Uterus (tissue), 4 donors: ENCODE results near the gene HIVEP3. TPM values are rescaled to one million over a fixed set of nuclear protein-coding genes. Genes with fewer than 3 reads are reported as not detected.

Source experiments
- DNase-seq, 2 donors: peaks; one replicate each; pipeline ENCODE4 v3.0.0-alpha.2; 2019 to 2020
- H3K27ac ChIP-seq, 2 donors: fragments of 200-600 bp; sonication (generic); 1 replicate in 1 of 2; 2 replicates in 1 of 2; pipeline ENCODE4 v1.5.1; 2016 to 2018
- H3K27me3 ChIP-seq, 2 donors: fragments of 200-600 bp; sonication (generic); one replicate each; pipeline ENCODE4 v1.5.1; 2018 to 2019; ENCODE audit warnings: control low read depth in 1 of 2
- H3K36me3 ChIP-seq, 2 donors: fragments of 200-600 bp; sonication (generic); one replicate each; pipeline ENCODE4 v1.5.1; 2019; ENCODE audit warnings: control low read depth in 1 of 2
- H3K4me1 ChIP-seq, 2 donors: fragments of 200-600 bp; sonication (generic); one replicate each; pipeline ENCODE4 v1.5.1; 2018 to 2019; ENCODE audit warnings: control low read depth in 1 of 2
- H3K4me3 ChIP-seq, 2 donors: fragments of 200-600 bp; sonication (generic); 1 replicate in 1 of 2; 2 replicates in 1 of 2; pipeline ENCODE4 v1.5.1; 2018 to 2019; ENCODE audit warnings: mild to moderate bottlenecking in 1 of 2
- H3K9me3 ChIP-seq, 2 donors: fragments of 200-600 bp; sonication (generic); one replicate each; pipeline ENCODE4 v1.5.1; 2019; ENCODE audit warnings: control low read depth in 1 of 2
- CTCF ChIP-seq, 4 experiments: fragments of 200-600 bp in 2 of 4; fragments of 450-650 bp in 2 of 4; sonication (generic) in 2 of 4; IDR thresholded peaks; one replicate each; pipeline ENCODE4 v1.5.1; 2016 to 2019; ENCODE audit warnings: antibody characterized with exemption in 4 of 4, mild to moderate bottlenecking in 2 of 4, moderate library complexity in 1 of 4
- POLR2A ChIP-seq, 2 donors: fragments of 450-650 bp; IDR thresholded peaks; one replicate each; pipeline ENCODE4 v1.6.1; 2016; ENCODE audit warnings: antibody characterized with exemption in 2 of 2, mild to moderate bottlenecking in 1 of 2, moderate library complexity in 1 of 2
- intact Hi-C: fragments of 100-400 bp; cut with DNase I; formaldehyde crosslinking; loops from one replicate; pipeline ENCODE4 v1.15.1; 2023; ENCODE audit warnings: low total_unique reads
- total RNA-seq, 4 donors: library from RNA; depleted of rRNA in 3 of 4; stranded (reverse); fragments of >200 nt in 3 of 4; gene quantifications; one replicate each; pipeline versions ENCODE4 v1.1.0 to v1.2.4, GENCODE V29; 2014 to 2023
- donor health status: DM: yes; HTN: yes; CAD: no.

HIVEP3 gene
- total RNA-seq, 4 donors from 2014 or later: 0.51 to 7.6 (median 2.9) TPM

- intact Hi-C loops: no loop called here
- H3K27me3 ChIP-seq: no peaks in the 10 kb centered on the region
- H3K27ac ChIP-seq: peak overlapping the region in 1 of 2 donors; percentile 79
- H3K4me3 ChIP-seq: no peak overlapping the region
- peak in 1 of 2 donors; percentile 29 for DNase-seq
- no peaks in the 10 kb centered on the region for H3K36me3 ChIP-seq
- H3K9me3 ChIP-seq: no peaks in the 10 kb centered on the region
- TF ChIP-seq CTCF (IDR thresholded peaks at IDR 0.05) (no peak), POLR2A (IDR thresholded peaks at IDR 0.05) (no peak)
- peaks cover 19 to 26% of the 10 kb centered on the region in 2 donors for H3K4me1 ChIP-seq
Observed at GRCh38 chr1:41476807-41477361, 441.8 kb downstream of the HIVEP3 start.

GRCh38 chr1:41475859-41476567 lies 442.7 kb downstream of the HIVEP3 start:
- Histone ChIP-seq H3K36me3 (no peaks in the 10 kb centered on the region), H3K4me1 (peaks cover 19 to 26% of the 10 kb centered on the region in 2 donors), H3K4me3 (no peak overlapping the region), H3K27me3 (no peaks in the 10 kb centered on the region), H3K9me3 (no peaks in the 10 kb centered on the region), H3K27ac (peak overlapping the region; percentile 75 to 79)
- TF ChIP-seq CTCF (IDR thresholded peaks at IDR 0.05) (no peak), POLR2A (IDR thresholded peaks at IDR 0.05) (no peak)
- intact Hi-C loops: no loop called here
- peak in 1 of 2 donors; percentile 16 for DNase-seq

GRCh38 chr1:41475346-41475745 lies 443.4 kb downstream of the HIVEP3 start:
- no peaks in the 10 kb centered on the region for H3K9me3 ChIP-seq
- no peaks in the 10 kb centered on the region for H3K36me3 ChIP-seq
- H3K4me3 ChIP-seq: no peak overlapping the region
- intact Hi-C loops: no loop called here
- peak overlapping the region; percentile 75 to 79 for H3K27ac ChIP-seq
- TF ChIP-seq POLR2A (IDR thresholded peaks at IDR 0.05) (no peak), CTCF (IDR thresholded peaks at IDR 0.05) (no peak)
- H3K4me1 ChIP-seq: peaks cover 19 to 26% of the 10 kb centered on the region in 2 donors
- no peaks in the 10 kb centered on the region for H3K27me3 ChIP-seq
- DNase-seq: no peak

- TF ChIP-seq POLR2A (IDR thresholded peaks at IDR 0.05) (no peak), CTCF (IDR thresholded peaks at IDR 0.05) (no peak)
- Histone ChIP-seq H3K9me3 (no peaks in the 10 kb centered on the region), H3K4me3 (no peak overlapping the region), H3K27me3 (no peaks in the 10 kb centered on the region), H3K36me3 (no peaks in the 10 kb centered on the region), H3K4me1 (peaks cover 19 to 26% of the 10 kb centered on the region in 2 donors), H3K27ac (peak overlapping the region; percentile 75 to 79)
- intact Hi-C loops: no loop called here
- peak; percentile 59 to 73 for DNase-seq
Observed at GRCh38 chr1:41474490-41475271, 444.0 kb downstream of the HIVEP3 start.
